ENCODE measurements around the gene HIBCH.
"Not testable (repeated sequence)": the region's sequence is repeated elsewhere in the genome, so short reads cannot be mapped to it uniquely, and the experiment has no call there.

HIBCH gene

GRCh38 chr2:190342611-190343010 is 23.0 kb upstream of the HIBCH start:
- no peak for DNase-seq (ENCODE audit: low spot score)

GRCh38 chr2:190340369-190340768 is 20.7 kb upstream of the HIBCH start:
- no peak for DNase-seq (ENCODE audit: low spot score)

GRCh38 chr2:190339394-190339793 is 19.8 kb upstream of the HIBCH start:
- no peak for DNase-seq (ENCODE audit: low spot score)

GRCh38 chr2:190338453-190338852 is 18.8 kb upstream of the HIBCH start:
- DNase-seq (ENCODE audit: low spot score) = no peak

GRCh38 chr2:190336420-190336819 is 16.8 kb upstream of the HIBCH start:
- no peak for DNase-seq (ENCODE audit: low spot score)

GRCh38 chr2:190335584-190335983 is 16.0 kb upstream of the HIBCH start:
- DNase-seq (ENCODE audit: low spot score) = not testable (repeated sequence)

GRCh38 chr2:190335225-190335559 is 15.6 kb upstream of the HIBCH start:
- no peak for DNase-seq (ENCODE audit: low spot score)

GRCh38 chr2:190334479-190335224 is 15.0 kb upstream of the HIBCH start:
- no peak for DNase-seq (ENCODE audit: low spot score)

GRCh38 chr2:190333928-190334327 is 14.3 kb upstream of the HIBCH start:
- no peak for DNase-seq (ENCODE audit: low spot score)

- DNase-seq (ENCODE audit: low spot score) = no peak
Observed at GRCh38 chr2:190333395-190333794, 13.8 kb upstream of the HIBCH start.

- DNase-seq (ENCODE audit: low spot score) = peak; percentile 26
Observed at GRCh38 chr2:190328573-190329147, 9.0 kb upstream of the HIBCH start.

- DNase-seq (ENCODE audit: low spot score) = no peak
Observed at GRCh38 chr2:190327867-190328572, 8.4 kb upstream of the HIBCH start.

GRCh38 chr2:190325588-190325987 is 6.0 kb upstream of the HIBCH start:
- DNase-seq (ENCODE audit: low spot score) = no peak

GRCh38 chr2:190323406-190323805 is 3.8 kb upstream of the HIBCH start:
- no peak for DNase-seq (ENCODE audit: low spot score)

- no peak for DNase-seq (ENCODE audit: low spot score)
Observed at GRCh38 chr2:190320696-190321095, 1.1 kb upstream of the HIBCH start.

- peak; percentile 56 for DNase-seq (ENCODE audit: low spot score)
Observed at GRCh38 chr2:190318931-190319554, 583 bp downstream of the HIBCH start.

- DNase-seq (ENCODE audit: low spot score) = peak; percentile 35
Observed at GRCh38 chr2:190318514-190318913, 1.1 kb downstream of the HIBCH start.

GRCh38 chr2:190315273-190315672 is 4.4 kb downstream of the HIBCH start:
- DNase-seq (ENCODE audit: low spot score) = no peak

- no peak for DNase-seq (ENCODE audit: low spot score)
Observed at GRCh38 chr2:190313880-190314279, 5.7 kb downstream of the HIBCH start.

- not testable (repeated sequence) for DNase-seq (ENCODE audit: low spot score)
Observed at GRCh38 chr2:190312635-190313025, 7.0 kb downstream of the HIBCH start.

GRCh38 chr2:190311893-190312634 is 7.6 kb downstream of the HIBCH start:
- no peak for DNase-seq (ENCODE audit: low spot score)

GRCh38 chr2:190308031-190308430 is 11.6 kb downstream of the HIBCH start:
- no peak for DNase-seq (ENCODE audit: low spot score)
